ENCODE data around the gene FAM217A. TPM values are rescaled to one million over a fixed set of nuclear protein-coding genes. Genes with fewer than 3 reads are reported as not detected.

Gene FAM217A
- total RNA-seq, 1 donor from 2014 or later: not detected

DNA sequence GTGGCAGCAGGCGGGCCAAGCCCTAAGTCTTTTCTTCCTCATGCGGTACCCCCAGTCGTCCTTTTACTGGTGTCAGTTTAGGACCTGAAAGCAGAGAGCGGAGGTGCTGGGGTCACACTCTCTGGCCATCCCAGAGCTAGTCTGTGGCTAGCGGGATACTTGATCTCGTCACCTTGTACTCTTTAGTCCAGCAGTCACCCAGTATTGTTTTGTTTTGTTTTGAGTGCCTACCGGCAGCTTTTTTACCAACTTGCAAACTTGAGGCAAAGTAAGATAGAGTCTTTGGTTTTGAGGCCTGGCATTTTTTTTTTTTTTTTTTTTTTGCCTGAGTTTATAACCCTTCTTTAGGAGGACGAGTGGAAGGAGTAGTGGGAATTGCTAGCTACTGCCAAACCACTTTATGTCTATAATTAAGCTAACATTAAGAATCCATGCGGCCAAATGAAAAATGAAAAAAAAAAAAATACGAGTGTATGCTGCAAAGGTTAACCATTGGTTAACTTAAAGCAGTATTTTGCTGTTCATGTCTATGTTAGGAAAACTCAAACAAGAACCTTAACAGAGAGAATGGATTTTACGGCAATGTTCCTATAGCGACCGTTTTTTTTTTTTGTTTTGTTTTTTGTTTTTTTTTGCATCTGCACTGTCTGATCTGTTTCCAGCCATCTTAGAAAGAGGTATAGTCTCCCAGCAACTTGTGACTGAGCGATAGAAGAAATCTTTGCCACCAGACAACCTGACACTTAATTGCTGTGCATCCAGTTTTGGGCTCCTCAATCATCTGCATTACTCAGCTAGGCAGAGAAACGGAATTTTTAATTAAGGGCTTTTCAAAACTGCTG lies 56.9 kb downstream of the FAM217A start:
- peaks cover 4% of the 10 kb centered on the region for H3K36me3 Mint-ChIP-seq (ENCODE audit: insufficient read depth)
- H3K4me3 Mint-ChIP-seq (ENCODE audit: low read depth): peak overlapping the region; percentile 99
- H3K27ac Mint-ChIP-seq: peak overlapping the region; percentile 100
- TF ChIP-seq, protein P1, sequence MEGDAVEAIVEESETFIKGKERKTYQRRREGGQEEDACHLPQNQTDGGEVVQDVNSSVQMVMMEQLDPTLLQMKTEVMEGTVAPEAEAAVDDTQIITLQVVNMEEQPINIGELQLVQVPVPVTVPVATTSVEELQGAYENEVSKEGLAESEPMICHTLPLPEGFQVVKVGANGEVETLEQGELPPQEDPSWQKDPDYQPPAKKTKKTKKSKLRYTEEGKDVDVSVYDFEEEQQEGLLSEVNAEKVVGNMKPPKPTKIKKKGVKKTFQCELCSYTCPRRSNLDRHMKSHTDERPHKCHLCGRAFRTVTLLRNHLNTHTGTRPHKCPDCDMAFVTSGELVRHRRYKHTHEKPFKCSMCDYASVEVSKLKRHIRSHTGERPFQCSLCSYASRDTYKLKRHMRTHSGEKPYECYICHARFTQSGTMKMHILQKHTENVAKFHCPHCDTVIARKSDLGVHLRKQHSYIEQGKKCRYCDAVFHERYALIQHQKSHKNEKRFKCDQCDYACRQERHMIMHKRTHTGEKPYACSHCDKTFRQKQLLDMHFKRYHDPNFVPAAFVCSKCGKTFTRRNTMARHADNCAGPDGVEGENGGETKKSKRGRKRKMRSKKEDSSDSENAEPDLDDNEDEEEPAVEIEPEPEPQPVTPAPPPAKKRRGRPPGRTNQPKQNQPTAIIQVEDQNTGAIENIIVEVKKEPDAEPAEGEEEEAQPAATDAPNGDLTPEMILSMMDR (IDR thresholded peaks at IDR 0.05; ENCODE audit: unreplicated experiment): no peak
- no peak for DNase-seq (ENCODE audit: low spot score, unreplicated experiment)
- H3K27me3 Mint-ChIP-seq: no peaks in the 10 kb centered on the region
- H3K4me1 Mint-ChIP-seq (ENCODE audit: low read depth): peaks cover 33% of the 10 kb centered on the region
- H3K9me3 Mint-ChIP-seq (ENCODE audit: low read depth): peaks cover 5% of the 10 kb centered on the region

- Mint-ChIP-seq H3K27ac (peak overlapping the region; percentile 100), H3K4me3 (ENCODE audit: low read depth) (peak overlapping the region; percentile 99), H3K4me1 (ENCODE audit: low read depth) (peaks cover 31% of the 10 kb centered on the region), H3K36me3 (ENCODE audit: insufficient read depth) (peaks cover 4% of the 10 kb centered on the region), H3K27me3 (no peaks in the 10 kb centered on the region), H3K9me3 (ENCODE audit: low read depth) (peaks cover 5% of the 10 kb centered on the region)
- peak; percentile 84 for DNase-seq (ENCODE audit: low spot score, unreplicated experiment)
- TF ChIP-seq, protein P1 (IDR thresholded peaks at IDR 0.05; ENCODE audit: unreplicated experiment): peak; percentile 51
These were observed 57.6 kb downstream of the FAM217A start for GRCh38 chr6:4021133-4021853.

GRCh38 chr6:4020822-4021132 lies 58.2 kb downstream of the FAM217A start:
- Mint-ChIP-seq H3K4me3 (ENCODE audit: low read depth) (peak overlapping the region; percentile 99), H3K27me3 (no peaks in the 10 kb centered on the region), H3K9me3 (ENCODE audit: low read depth) (peaks cover 5% of the 10 kb centered on the region), H3K4me1 (ENCODE audit: low read depth) (peaks cover 35% of the 10 kb centered on the region), H3K27ac (peak overlapping the region; percentile 100), H3K36me3 (ENCODE audit: insufficient read depth) (peaks cover 7% of the 10 kb centered on the region)
- DNase-seq (ENCODE audit: low spot score, unreplicated experiment): no peak
- TF ChIP-seq, protein P1 (IDR thresholded peaks at IDR 0.05; ENCODE audit: unreplicated experiment): no peak

- H3K27me3 Mint-ChIP-seq: no peaks in the 10 kb centered on the region
- H3K4me3 Mint-ChIP-seq (ENCODE audit: low read depth): peak overlapping the region; percentile 90
- H3K36me3 Mint-ChIP-seq (ENCODE audit: insufficient read depth): peaks cover 18% of the 10 kb centered on the region
- H3K9me3 Mint-ChIP-seq (ENCODE audit: low read depth): peaks cover 5% of the 10 kb centered on the region
- no peak for DNase-seq (ENCODE audit: low spot score, unreplicated experiment)
- TF ChIP-seq, protein P1 (IDR thresholded peaks at IDR 0.05; ENCODE audit: unreplicated experiment): no peak
- peaks cover 33% of the 10 kb centered on the region for H3K4me1 Mint-ChIP-seq (ENCODE audit: low read depth)
- H3K27ac Mint-ChIP-seq: peak overlapping the region; percentile 99
These were observed 60.1 kb downstream of the FAM217A start for GRCh38 chr6:4018924-4019236.

Other genes starting within 250 kb of the FAM217A start
- 2.8 and 3.2 TPM in 2 replicates for gene FAM50B, start 229.8 kb downstream of the FAM217A start, total RNA-seq
- 68.5 and 71.8 TPM in 2 replicates for gene ECI2, start 56.4 kb upstream of the FAM217A start, total RNA-seq